BLaER1 (cell line): Measurements from ENCODE around the gene BRCA2.

Source experiments
- H3K27ac ChIP-seq: shearing (Covaris generic); formaldehyde crosslinking; 2 replicates; pipeline ENCODE4 v1.8.1; 2022
- H3K27me3 ChIP-seq: shearing (Covaris generic); formaldehyde crosslinking; 2 replicates; pipeline ENCODE4 v1.8.1; 2022
- H3K36me3 ChIP-seq: shearing (Covaris generic); formaldehyde crosslinking; 2 replicates; pipeline ENCODE4 v1.8.1; 2022
- H3K4me1 ChIP-seq: shearing (Covaris generic); formaldehyde crosslinking; 2 replicates; pipeline ENCODE4 v1.8.1; 2022
- H3K4me2 ChIP-seq: shearing (Covaris generic); formaldehyde crosslinking; 2 replicates; pipeline ENCODE4 v1.8.1; 2022
- H3K4me3 ChIP-seq: shearing (Covaris generic); formaldehyde crosslinking; 2 replicates; pipeline ENCODE4 v1.8.1; 2022
- H3K9ac ChIP-seq: shearing (Covaris generic); formaldehyde crosslinking; 2 replicates; pipeline ENCODE4 v1.8.1; 2022
- H3K9me3 ChIP-seq: shearing (Covaris generic); formaldehyde crosslinking; 2 replicates; pipeline ENCODE4 v1.8.1; 2022
- H4K20me1 ChIP-seq: shearing (Covaris generic); formaldehyde crosslinking; 2 replicates; pipeline ENCODE4 v1.8.1; 2022
- Cebpa-rat ChIP-seq: shearing (Covaris generic); IDR thresholded peaks from 2 replicates; pipeline ENCODE4 v1.8.1; 2022

The BRCA2 gene

GRCh38 chr13:32315238-32316027 lies at the start of gene BRCA2, which contains the start of gene ZAR1L:
BRCA2 (plus strand) TSS chr13:32315508; CDS start chr13:32316461, 953 bp downstream.
ZAR1L (minus strand) TSS chr13:32315363; CDS start chr13:32311925, 3,438 bp downstream.
- Histone ChIP-seq H3K4me1 (peaks cover 22% of the 10 kb centered on the region), H3K4me3 (peak within 1 kb of the TSS; percentile 81), H3K9me3 (peaks cover 5% of the 10 kb centered on the region; the same call in 1 of the 2 replicates), H3K9ac (peak within 1 kb of the TSS; percentile 88), H3K36me3 (peaks cover 17% of the 10 kb centered on the region), H3K27me3 (no peaks in the 10 kb centered on the region), H3K4me2 (peak within 1 kb of the TSS; percentile 91), H4K20me1 (no peaks in the 10 kb centered on the region), H3K27ac (peak within 1 kb of the TSS; percentile 94)
- TF ChIP-seq Cebpa-rat, result no peak

GRCh38 chr13:32265726-32266125 lies 49.6 kb upstream of the BRCA2 start:
- TF ChIP-seq Cebpa-rat, result no peak
- Histone ChIP-seq H3K9ac (no peak overlapping the region), H3K4me1 (no peaks in the 10 kb centered on the region), H3K4me2 (no peak overlapping the region), H3K4me3 (no peak overlapping the region), H3K27ac (no peak overlapping the region), H3K36me3 (no peaks in the 10 kb centered on the region), H3K9me3 (no peaks in the 10 kb centered on the region), H4K20me1 (no peaks in the 10 kb centered on the region), H3K27me3 (no peaks in the 10 kb centered on the region)

- Histone ChIP-seq H3K4me2 (no peak overlapping the region), H3K4me1 (no peaks in the 10 kb centered on the region), H3K9ac (no peak overlapping the region), H3K36me3 (no peaks in the 10 kb centered on the region), H3K27me3 (no peaks in the 10 kb centered on the region), H3K9me3 (no peaks in the 10 kb centered on the region), H3K4me3 (no peak overlapping the region), H4K20me1 (no peaks in the 10 kb centered on the region), H3K27ac (no peak overlapping the region)
- TF ChIP-seq Cebpa-rat, result no peak
These were observed 49.2 kb upstream of the BRCA2 start for GRCh38 chr13:32266130-32266529.

GRCh38 chr13:32267836-32268439 lies 47.4 kb upstream of the BRCA2 start:
- Histone ChIP-seq H3K27me3 (no peaks in the 10 kb centered on the region), H3K27ac (no peak overlapping the region), H3K4me3 (no peak overlapping the region), H3K36me3 (no peaks in the 10 kb centered on the region), H3K4me1 (no peaks in the 10 kb centered on the region), H3K9me3 (no peaks in the 10 kb centered on the region), H4K20me1 (no peaks in the 10 kb centered on the region), H3K4me2 (no peak overlapping the region), H3K9ac (no peak overlapping the region)
- no peak for TF ChIP-seq Cebpa-rat

GRCh38 chr13:32272021-32272683 lies 43.2 kb upstream of the BRCA2 start:
- H3K9me3 ChIP-seq, result no peaks in the 10 kb centered on the region
- H3K36me3 ChIP-seq, result no peaks in the 10 kb centered on the region
- H3K27me3 ChIP-seq, result no peaks in the 10 kb centered on the region
- H3K27ac ChIP-seq, result no peak overlapping the region
- H3K4me2 ChIP-seq, result no peak overlapping the region
- peaks cover 9% of the 10 kb centered on the region for H3K4me1 ChIP-seq
- H4K20me1 ChIP-seq, result no peaks in the 10 kb centered on the region
- H3K4me3 ChIP-seq, result no peak overlapping the region
- no peak overlapping the region for H3K9ac ChIP-seq
- no peak for TF ChIP-seq Cebpa-rat

- no peak overlapping the region for H3K4me2 ChIP-seq
- TF ChIP-seq Cebpa-rat, result no peak
These were observed 37.5 kb upstream of the BRCA2 start for GRCh38 chr13:32277839-32278238.

GRCh38 chr13:32278426-32278825 lies 36.9 kb upstream of the BRCA2 start:
- Histone ChIP-seq H3K9me3 (no peaks in the 10 kb centered on the region), H3K4me1 (peaks cover 9% of the 10 kb centered on the region), H3K4me3 (no peak overlapping the region), H3K36me3 (no peaks in the 10 kb centered on the region), H3K4me2 (no peak overlapping the region), H4K20me1 (no peaks in the 10 kb centered on the region), H3K27me3 (no peaks in the 10 kb centered on the region), H3K27ac (no peak overlapping the region), H3K9ac (no peak overlapping the region)
- no peak for TF ChIP-seq Cebpa-rat

More at GRCh38 chr13:32277839-32278238, 37.5 kb upstream of the BRCA2 start:
- H4K20me1 ChIP-seq, result no peaks in the 10 kb centered on the region
- H3K4me3 ChIP-seq, result no peak overlapping the region
- H3K27ac ChIP-seq, result no peak overlapping the region
- H3K9ac ChIP-seq, result no peak overlapping the region
- peaks cover 9% of the 10 kb centered on the region for H3K4me1 ChIP-seq
- no peaks in the 10 kb centered on the region for H3K36me3 ChIP-seq
- no peaks in the 10 kb centered on the region for H3K9me3 ChIP-seq
- H3K27me3 ChIP-seq, result no peaks in the 10 kb centered on the region

GRCh38 chr13:32281096-32281495 lies 34.2 kb upstream of the BRCA2 start:
- H3K4me2 ChIP-seq, result no peak overlapping the region
- H3K27me3 ChIP-seq, result no peaks in the 10 kb centered on the region
- no peaks in the 10 kb centered on the region for H4K20me1 ChIP-seq
- no peak overlapping the region for H3K27ac ChIP-seq
- H3K9ac ChIP-seq, result no peak overlapping the region
- H3K4me3 ChIP-seq, result no peak overlapping the region
- H3K36me3 ChIP-seq, result no peaks in the 10 kb centered on the region
- TF ChIP-seq Cebpa-rat, result no peak
- no peaks in the 10 kb centered on the region for H3K9me3 ChIP-seq
- no peaks in the 10 kb centered on the region for H3K4me1 ChIP-seq

GRCh38 chr13:32282096-32282711 lies 33.1 kb upstream of the BRCA2 start:
- Histone ChIP-seq H3K27ac (no peak overlapping the region), H3K4me1 (no peaks in the 10 kb centered on the region), H3K27me3 (no peaks in the 10 kb centered on the region), H3K4me2 (no peak overlapping the region), H3K9me3 (no peaks in the 10 kb centered on the region), H3K4me3 (no peak overlapping the region), H3K36me3 (no peaks in the 10 kb centered on the region), H4K20me1 (no peaks in the 10 kb centered on the region), H3K9ac (no peak overlapping the region)
- TF ChIP-seq Cebpa-rat, result no peak
